B cell (primary cell): ENCODE results near the gene COPS4. TPM values are rescaled to one million over a fixed set of nuclear protein-coding genes. Genes with fewer than 3 reads are reported as not detected.

Experiments
- ATAC-seq: fragments of 200-7000 bp; cut with Tn5 transposase; one replicate; pipeline ENCODE4 v1.10.0; 2021; ENCODE audit warnings: low read depth, mild to moderate bottlenecking, moderate number of reproducible peaks, moderate library complexity
- CTCF ChIA-PET: fragments of 350-600 bp; sonication (Branson Sonifier 250); formaldehyde crosslinking; loops from one replicate; lab custom pipeline; 2021; ENCODE audit warnings: antibody characterized with exemption, inconsistent platforms; lab: Charles Lee
- POLR2A ChIA-PET: fragments of 350-600 bp; sonication (Branson Sonifier 250); formaldehyde crosslinking; loops from one replicate; lab custom pipeline; 2021; ENCODE audit warnings: antibody characterized with exemption; lab: Charles Lee
- DNase-seq: peaks from one replicate; pipeline ENCODE4 v3.0.0; 2013
- H2AFZ ChIP-seq: 2 replicates; pipeline ENCODE4 v1.6.1; 2012; ENCODE audit warnings: mild to moderate bottlenecking, low read depth, low read length; ENCODE audit not compliant: insufficient read depth, poor library complexity, severe bottlenecking
- H3K27ac ChIP-seq, 2 donors: 1 replicate in 1 of 2; 2 replicates in 1 of 2; pipeline ENCODE4 v1.5.1; 2012 to 2013; ENCODE audit warnings: low read length in 2 of 2, mild to moderate bottlenecking in 2 of 2, moderate library complexity in 1 of 2
- H3K27me3 ChIP-seq, 4 experiments: fragments of 200-600 bp in 1 of 4; sonication (generic) in 1 of 4; replicated peaks in 1 of 4; 1 replicate in 2 of 4; 2 replicates in 2 of 4; pipeline versions ENCODE4 v1.6.1 to v1.7.0; 2013 to 2016; ENCODE audit warnings: low read length in 3 of 4, mild to moderate bottlenecking in 2 of 4, mixed read lengths in 1 of 4, moderate library complexity in 1 of 4; ENCODE audit not compliant: insufficient read depth in 4 of 4, control insufficient read depth in 3 of 4; ENCODE audit errors: control extremely low read depth in 1 of 4
- H3K36me3 ChIP-seq, 2 experiments: replicated peaks in 1 of 2; 1 replicate in 1 of 2; 2 replicates in 1 of 2; pipeline versions ENCODE4 v1.6.1 to v1.7.1; 2013; ENCODE audit warnings: low read length in 1 of 2; ENCODE audit not compliant: insufficient read depth in 2 of 2, control insufficient read depth in 1 of 2; ENCODE audit errors: control extremely low read depth in 1 of 2, extremely low read depth in 1 of 2
- H3K4me1 ChIP-seq, 2 donors: fragments of 200-600 bp in 1 of 2; sonication (generic) in 1 of 2; 1 replicate in 1 of 2; 2 replicates in 1 of 2; pipeline versions ENCODE4 v1.5.1 to v1.6.1; 2013 to 2017; ENCODE audit warnings: low read length in 2 of 2; ENCODE audit not compliant: control insufficient read depth in 2 of 2, insufficient read depth in 2 of 2
- H3K4me2 ChIP-seq: replicated peaks from 2 replicates; pipeline ENCODE3; 2012; ENCODE audit warnings: mild to moderate bottlenecking, low read depth, low read length; ENCODE audit not compliant: poor library complexity, severe bottlenecking
- H3K4me3 ChIP-seq, 5 experiments: fragments of 200-600 bp in 1 of 5; sonication (generic) in 1 of 5; 1 replicate in 3 of 5; 2 replicates in 2 of 5; pipeline versions ENCODE4 v1.5.1 to v1.7.0; 2011 to 2016; ENCODE audit warnings: low read length in 4 of 5, mild to moderate bottlenecking in 4 of 5, low read depth in 2 of 5, control low read depth in 1 of 5, moderate library complexity in 1 of 5; ENCODE audit not compliant: insufficient read depth in 1 of 5; ENCODE audit errors: control extremely low read depth in 1 of 5, extremely low read depth in 1 of 5
- H3K79me2 ChIP-seq: fragments of 200-600 bp; sonication (generic); one replicate; pipeline ENCODE4 v1.6.0; 2016; ENCODE audit warnings: low read length; ENCODE audit not compliant: control insufficient read depth, insufficient read depth
- H3K9ac ChIP-seq: fragments of 200-600 bp; sonication (generic); 2 replicates; pipeline ENCODE4 v1.6.1; 2017; ENCODE audit warnings: mild to moderate bottlenecking, low read length, moderate library complexity
- H3K9me3 ChIP-seq, 3 donors: one replicate each; pipeline versions ENCODE4 v1.6.1 to v1.7.1; 2013; ENCODE audit warnings: low read length in 2 of 3; ENCODE audit not compliant: control insufficient read depth in 2 of 3, insufficient read depth in 1 of 3; ENCODE audit errors: control extremely low read depth in 1 of 3
- H4K20me1 ChIP-seq: 2 replicates; pipeline ENCODE4 v1.6.0; 2012; ENCODE audit warnings: mild to moderate bottlenecking, low read length; ENCODE audit not compliant: insufficient read depth, control insufficient read depth, poor library complexity, severe bottlenecking
- H3K27ac Mint-ChIP-seq: one replicate; pipeline ENCODE4 v1.8.0; 2021; ENCODE audit warnings: mixed read lengths
- H3K27me3 Mint-ChIP-seq: one replicate; pipeline ENCODE4 v1.8.0; 2021; ENCODE audit warnings: mixed read lengths
- H3K4me1 Mint-ChIP-seq: one replicate; pipeline ENCODE4 v1.8.0; 2021; ENCODE audit warnings: mixed read lengths
- H3K4me3 Mint-ChIP-seq: one replicate; pipeline ENCODE4 v1.8.0; 2021; ENCODE audit warnings: mixed read lengths
- H3K9me3 Mint-ChIP-seq: one replicate; pipeline ENCODE4 v1.8.0; 2022; ENCODE audit warnings: mixed read lengths; ENCODE audit not compliant: insufficient read depth
- CTCF ChIP-seq: fragments of 200-600 bp; IDR thresholded peaks from one replicate; pipeline ENCODE4 v1.8.0; 2022; ENCODE audit warnings: antibody characterized with exemption, mild to moderate bottlenecking
- EZH2 ChIP-seq: IDR thresholded peaks from 2 replicates; pipeline ENCODE4 v1.6.1; 2012; ENCODE audit warnings: borderline replicate concordance, low read depth, mild to moderate bottlenecking, moderate library complexity, low read length; ENCODE audit not compliant: insufficient read depth, poor library complexity, severe bottlenecking
- WGBS: methylation state at CpG from one replicate; pipeline ENCODE4 v1.1.5; 2013; ENCODE audit warnings: missing lambda C conversion rate; ENCODE audit not compliant: insufficient coverage; 5-methylcytosine and 5-hydroxymethylcytosine counted together
- intact Hi-C: fragments of 100-400 bp; cut with micrococcal nuclease; formaldehyde crosslinking; loops from one replicate; pipeline ENCODE4 v1.10.0; 2022
- polyA plus RNA-seq: library from polyadenylated mRNA; depleted of rRNA; stranded (reverse); fragments of >200 nt; gene quantifications from 2 replicates; pipeline ENCODE4 v1.2.3, GENCODE V29; 2012
- small RNA-seq: library from RNA; depleted of rRNA; stranded (forward); fragments of <200 nt; gene quantifications from one replicate; pipeline ENCODE3, GENCODE V24; 2012; ENCODE audit warnings: low replicate concordance, low read depth; ENCODE audit not compliant: insufficient read length
- total RNA-seq, 2 donors: library from RNA; stranded (reverse); fragments of 120-200 nt in 1 of 2; gene quantifications; 1 replicate in 1 of 2; 2 replicates in 1 of 2; pipeline versions ENCODE4 v1.2.3 to v1.2.4, GENCODE V29; 2013 to 2022

Gene COPS4
- total and polyA plus RNA-seq, 2 donors (not counting 1 experiment from before 2014, with no cell fraction given), result 12.0 to 24.5 TPM

- no peak for TF ChIP-seq CTCF
- no peak for TF ChIP-seq EZH2
These were observed 89.3 kb downstream of the COPS4 start for GRCh38 chr4:83124111-83124780.

More at GRCh38 chr4:83124111-83124780, 89.3 kb downstream of the COPS4 start:
- WGBS, result 58% methylated on average over 4 of the region's 10 CpGs
- Histone ChIP-seq H3K4me2 (peak overlapping the region; percentile 56), H3K4me3 (peak overlapping the region in 1 of 5 experiments; percentile 16), H3K27me3 (no peaks in the 10 kb centered on the region), H2AFZ (no peak overlapping the region), H3K36me3 (no peaks in the 10 kb centered on the region), H3K4me1 (peaks cover 38 to 47% of the 10 kb centered on the region in 2 donors), H3K27ac (no peak overlapping the region), H3K9me3 (peaks cover 0 to 11% (median 0%) of the 10 kb centered on the region in 3 donors), H4K20me1 (no peaks in the 10 kb centered on the region), H3K79me2 (peaks cover 12% of the 10 kb centered on the region), H3K9ac (no peak overlapping the region)
- H3K4me3 Mint-ChIP-seq, result peak overlapping the region; percentile 75
- ChIA-PET POLR2A (interaction anchor here (0.6 to 1.4 kb wide), 4 partner anchors 8 to 47 kb away, joined by 4 to 10 read pairs (median 7); no protein-coding TSS in a partner anchor), CTCF (interaction anchor here (0.7 to 2.3 kb wide), 9 partner anchors 9 to 157 kb away, joined by 3 to 14 read pairs (median 5); partner anchors contain the start of gene PLAC8)
- H3K9me3 Mint-ChIP-seq, result no peaks in the 10 kb centered on the region
- DNase-seq (peak; percentile 69), ATAC-seq (peak; percentile 86)
- no peaks in the 10 kb centered on the region for H3K27me3 Mint-ChIP-seq
- intact Hi-C loops, result loop anchor here (1.0 to 2.0 kb wide), 2 partner anchors 9 to 15 kb away; no protein-coding TSS in a partner anchor
- H3K27ac Mint-ChIP-seq, result peak overlapping the region; percentile 90
- H3K4me1 Mint-ChIP-seq, result peaks cover 48% of the 10 kb centered on the region

Small RNA genes within 50 kb of the gene (small RNA-seq; reads per million reads assigned to genes)
- gene RNU6-615P, result not detected

Other genes with a start within 250 kb of the COPS4 start
- not detected in 2 replicates for gene SCD5, start 236.4 kb upstream of the COPS4 start, total RNA-seq
- 0.03 TPM in 1 of 2 replicates, not detected in the other for gene SCD5, start 236.4 kb upstream of the COPS4 start, polyA plus RNA-seq
- gene SEC31A, start 144.0 kb upstream of the COPS4 start, total RNA-seq, result 134 and 141 TPM in 2 replicates
- gene SEC31A, start 144.0 kb upstream of the COPS4 start, polyA plus RNA-seq, result 52.7 and 58.4 TPM in 2 replicates
- gene THAP9, start 134.4 kb upstream of the COPS4 start, total RNA-seq, result 6.8 and 7.8 TPM in 2 replicates
- 2.0 and 4.1 TPM in 2 replicates for gene THAP9, start 134.4 kb upstream of the COPS4 start, polyA plus RNA-seq
- 17.2 and 19.2 TPM in 2 replicates for gene LIN54, start 24.4 kb upstream of the COPS4 start, total RNA-seq
- gene LIN54, start 24.4 kb upstream of the COPS4 start, polyA plus RNA-seq, result 3.5 and 3.8 TPM in 2 replicates
- 125 and 133 TPM in 2 replicates for gene PLAC8, start 79.5 kb downstream of the COPS4 start, total RNA-seq
- gene PLAC8, start 79.5 kb downstream of the COPS4 start, polyA plus RNA-seq, result 386 and 499 TPM in 2 replicates
- 27.9 and 29.4 TPM in 2 replicates for gene COQ2, start 249.6 kb downstream of the COPS4 start, total RNA-seq
- 7.5 and 8.1 TPM in 2 replicates for gene COQ2, start 249.6 kb downstream of the COPS4 start, polyA plus RNA-seq